Activated CD4-positive, CD25-positive, alpha-beta regulatory T cell treated with anti-CD3 and anti-CD28 coated beads, Interleukin-2, amount 50 U/mL, for 16 hours (primary cell): ENCODE data around the gene PGLYRP4.

Experiments
- DNase-seq: peaks from one replicate; pipeline ENCODE4 v3.0.0-alpha.2; 2020; ENCODE audit warnings: low read depth, low spot score

PGLYRP4 gene

GRCh38 chr1:153288634-153289275 lies 59.9 kb downstream of the PGLYRP4 start:
- DNase-seq = no peak
